Uterus (tissue), 2 donors: ENCODE results near the gene LAMB3.

ENCODE experiments used
- POLR2A ChIP-seq, 2 donors: fragments of 450-650 bp; IDR thresholded peaks; one replicate each; pipeline ENCODE4 v1.6.1; 2016; ENCODE audit warnings: antibody characterized with exemption in 2 of 2, mild to moderate bottlenecking in 1 of 2, moderate library complexity in 1 of 2
- TF ChIP-seq, protein P1 (sequence below), 4 experiments: fragments of 200-600 bp in 2 of 4; fragments of 450-650 bp in 2 of 4; sonication (generic) in 2 of 4; IDR thresholded peaks; one replicate each; pipeline ENCODE4 v1.5.1; 2016 to 2019; ENCODE audit warnings: antibody characterized with exemption in 4 of 4, mild to moderate bottlenecking in 2 of 4, moderate library complexity in 1 of 4

DNA sequence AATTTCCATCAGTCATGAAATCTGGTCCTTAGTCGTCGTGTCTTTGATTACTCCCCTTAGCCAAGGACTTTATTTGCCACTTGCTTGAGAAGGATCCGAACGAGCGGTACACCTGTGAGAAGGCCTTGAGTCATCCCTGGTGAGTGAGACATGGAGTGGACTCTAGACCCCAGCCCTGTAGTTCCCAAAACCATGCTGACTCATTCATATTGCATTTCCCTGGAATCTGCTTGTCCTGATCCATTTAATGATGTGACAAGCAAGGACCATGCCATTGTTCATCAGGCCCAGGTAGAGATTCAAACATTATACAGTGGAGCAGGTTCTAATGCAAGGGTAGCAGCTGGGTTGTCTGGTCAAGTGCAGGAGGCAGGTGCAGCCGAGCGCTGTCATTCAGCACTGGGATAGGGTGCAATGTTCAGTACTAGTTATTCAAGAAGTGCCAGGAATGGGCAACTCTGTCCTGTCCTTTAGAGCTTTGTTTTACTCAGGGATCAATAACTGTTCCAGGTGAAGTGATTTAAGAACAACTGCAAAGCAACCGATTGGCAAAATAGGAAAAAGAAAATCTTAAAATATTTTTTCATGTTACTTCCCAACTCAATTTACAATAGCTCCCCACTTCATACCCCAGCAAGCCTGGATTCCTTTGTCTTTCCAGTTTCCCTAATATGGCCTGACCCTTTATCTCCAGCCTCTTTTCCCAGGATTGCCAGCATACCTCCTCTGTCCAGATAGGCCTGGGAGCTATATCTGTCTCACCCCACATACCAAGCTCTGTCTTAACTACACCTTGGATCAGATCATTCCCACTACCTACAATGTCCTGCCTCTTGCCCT lies 42.2 kb downstream of the LAMB3 start:
- TF ChIP-seq, protein P1, sequence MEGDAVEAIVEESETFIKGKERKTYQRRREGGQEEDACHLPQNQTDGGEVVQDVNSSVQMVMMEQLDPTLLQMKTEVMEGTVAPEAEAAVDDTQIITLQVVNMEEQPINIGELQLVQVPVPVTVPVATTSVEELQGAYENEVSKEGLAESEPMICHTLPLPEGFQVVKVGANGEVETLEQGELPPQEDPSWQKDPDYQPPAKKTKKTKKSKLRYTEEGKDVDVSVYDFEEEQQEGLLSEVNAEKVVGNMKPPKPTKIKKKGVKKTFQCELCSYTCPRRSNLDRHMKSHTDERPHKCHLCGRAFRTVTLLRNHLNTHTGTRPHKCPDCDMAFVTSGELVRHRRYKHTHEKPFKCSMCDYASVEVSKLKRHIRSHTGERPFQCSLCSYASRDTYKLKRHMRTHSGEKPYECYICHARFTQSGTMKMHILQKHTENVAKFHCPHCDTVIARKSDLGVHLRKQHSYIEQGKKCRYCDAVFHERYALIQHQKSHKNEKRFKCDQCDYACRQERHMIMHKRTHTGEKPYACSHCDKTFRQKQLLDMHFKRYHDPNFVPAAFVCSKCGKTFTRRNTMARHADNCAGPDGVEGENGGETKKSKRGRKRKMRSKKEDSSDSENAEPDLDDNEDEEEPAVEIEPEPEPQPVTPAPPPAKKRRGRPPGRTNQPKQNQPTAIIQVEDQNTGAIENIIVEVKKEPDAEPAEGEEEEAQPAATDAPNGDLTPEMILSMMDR (IDR thresholded peaks at IDR 0.05): no peak
- no peak for TF ChIP-seq POLR2A (IDR thresholded peaks at IDR 0.05)
